Measurements from ENCODE around the gene TMEM178A.

- no peak for TF ChIP-seq EP300 (IDR thresholded peaks at IDR 0.05)
- TF ChIP-seq CTCF (IDR thresholded peaks at IDR 0.05): no peak
Measured at GRCh38 chr2:39629646-39630045, 36.1 kb upstream of the TMEM178A start.

Measured in sigmoid colon (tissue), 4 donors.